Nephron progenitor cell (in vitro differentiated cells): ENCODE measurements around the gene FCER2.

Experiments
- DNase-seq: peaks from one replicate; pipeline ENCODE4 v3.0.0; 2021
- H3K27ac Mint-ChIP-seq: 2 replicates; pipeline ENCODE4 v1.8.0; 2021; ENCODE audit warnings: mild to moderate bottlenecking, moderate library complexity, mixed read lengths
- H3K27me3 Mint-ChIP-seq: 2 replicates; pipeline ENCODE4 v1.8.0; 2021; ENCODE audit warnings: mild to moderate bottlenecking, low read depth, mixed read lengths; ENCODE audit not compliant: poor library complexity
- H3K36me3 Mint-ChIP-seq: 2 replicates; pipeline ENCODE4 v1.8.0; 2021; ENCODE audit warnings: low read depth, mixed read lengths
- H3K4me1 Mint-ChIP-seq: 2 replicates; pipeline ENCODE4 v1.8.0; 2021; ENCODE audit warnings: mixed read lengths
- H3K4me3 Mint-ChIP-seq: 2 replicates; pipeline ENCODE4 v1.8.0; 2021; ENCODE audit warnings: mild to moderate bottlenecking, moderate library complexity, mixed read lengths
- H3K9me3 Mint-ChIP-seq: 2 replicates; pipeline ENCODE4 v1.8.0; 2021; ENCODE audit warnings: mild to moderate bottlenecking, moderate library complexity, mixed read lengths
- TF ChIP-seq, protein P1 (sequence below): fragments of 200-600 bp; sonication (generic); IDR thresholded peaks from 2 replicates; pipeline ENCODE4 v1.5.0; 2021; ENCODE audit warnings: antibody characterized with exemption

The FCER2 gene

DNA sequence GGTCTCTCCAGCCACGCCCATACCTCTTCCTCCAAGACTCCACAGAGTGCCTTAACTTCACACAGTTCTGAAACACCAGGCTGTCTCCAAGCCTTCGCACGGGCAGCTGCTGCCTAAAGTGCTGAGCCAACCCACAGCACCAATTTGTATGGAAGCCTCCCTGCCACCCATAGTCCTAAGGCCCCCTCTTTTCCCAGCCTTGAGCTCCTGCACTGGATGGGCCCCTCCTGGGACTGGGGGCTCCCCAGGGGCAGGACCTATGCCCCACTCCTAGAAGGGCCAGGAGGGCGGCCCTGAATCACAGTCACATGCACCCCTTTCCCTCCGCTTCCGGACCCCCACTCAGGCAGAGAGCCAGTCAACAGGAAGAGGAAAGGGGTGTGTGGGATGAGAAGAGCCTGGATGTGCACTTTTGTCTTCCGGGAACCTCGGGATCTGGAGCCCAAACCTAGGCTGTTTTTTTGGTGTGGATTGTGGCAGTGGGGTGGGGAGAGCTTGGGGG, 5.1 kb upstream of the FCER2 start:
- TF ChIP-seq, protein P1, sequence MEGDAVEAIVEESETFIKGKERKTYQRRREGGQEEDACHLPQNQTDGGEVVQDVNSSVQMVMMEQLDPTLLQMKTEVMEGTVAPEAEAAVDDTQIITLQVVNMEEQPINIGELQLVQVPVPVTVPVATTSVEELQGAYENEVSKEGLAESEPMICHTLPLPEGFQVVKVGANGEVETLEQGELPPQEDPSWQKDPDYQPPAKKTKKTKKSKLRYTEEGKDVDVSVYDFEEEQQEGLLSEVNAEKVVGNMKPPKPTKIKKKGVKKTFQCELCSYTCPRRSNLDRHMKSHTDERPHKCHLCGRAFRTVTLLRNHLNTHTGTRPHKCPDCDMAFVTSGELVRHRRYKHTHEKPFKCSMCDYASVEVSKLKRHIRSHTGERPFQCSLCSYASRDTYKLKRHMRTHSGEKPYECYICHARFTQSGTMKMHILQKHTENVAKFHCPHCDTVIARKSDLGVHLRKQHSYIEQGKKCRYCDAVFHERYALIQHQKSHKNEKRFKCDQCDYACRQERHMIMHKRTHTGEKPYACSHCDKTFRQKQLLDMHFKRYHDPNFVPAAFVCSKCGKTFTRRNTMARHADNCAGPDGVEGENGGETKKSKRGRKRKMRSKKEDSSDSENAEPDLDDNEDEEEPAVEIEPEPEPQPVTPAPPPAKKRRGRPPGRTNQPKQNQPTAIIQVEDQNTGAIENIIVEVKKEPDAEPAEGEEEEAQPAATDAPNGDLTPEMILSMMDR = no peak
- H3K27ac Mint-ChIP-seq = no peak overlapping the region
- no peak overlapping the region for H3K4me3 Mint-ChIP-seq
- peaks cover 35% of the 10 kb centered on the region for H3K27me3 Mint-ChIP-seq
- no peak for DNase-seq
- H3K36me3 Mint-ChIP-seq = no peaks in the 10 kb centered on the region
- H3K9me3 Mint-ChIP-seq = no peaks in the 10 kb centered on the region
- no peaks in the 10 kb centered on the region for H3K4me1 Mint-ChIP-seq

DNA sequence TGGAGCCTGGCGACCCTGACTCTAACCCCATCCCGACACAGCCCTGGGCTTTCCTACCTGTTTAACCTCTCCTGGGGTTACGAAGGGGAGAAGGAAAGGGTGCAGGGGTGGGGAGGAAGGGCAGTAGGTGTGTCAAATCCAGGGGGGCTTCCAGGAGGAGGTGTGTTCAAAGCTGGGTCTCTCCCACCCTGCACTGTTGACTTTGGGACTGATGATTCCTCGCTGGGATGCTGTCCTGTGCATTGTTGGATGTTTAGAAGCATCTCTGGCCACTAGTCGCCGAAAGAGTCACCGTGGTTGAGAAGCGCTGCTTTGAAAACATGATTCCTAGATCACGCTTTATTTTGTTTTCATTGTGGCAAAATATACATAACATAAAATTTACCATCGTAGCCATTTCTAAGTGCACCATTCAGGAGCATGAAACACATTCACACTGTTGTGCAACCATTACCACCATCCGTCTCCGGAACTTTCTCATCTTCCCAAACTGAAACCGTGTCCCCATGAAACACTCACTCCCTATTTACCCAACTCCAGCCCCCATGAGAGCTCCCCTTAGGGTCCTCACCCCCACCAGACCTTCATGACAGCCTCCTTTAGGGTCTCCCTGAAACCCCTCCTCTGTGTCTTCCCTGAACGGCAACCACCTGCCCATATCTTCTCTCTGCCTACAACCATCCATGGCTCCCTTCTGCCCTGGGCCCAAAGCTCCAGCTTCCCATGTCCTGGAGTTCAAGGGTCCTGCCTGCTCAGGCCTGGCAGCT, 4.4 kb upstream of the FCER2 start:
- no peak for DNase-seq
- Mint-ChIP-seq H3K36me3 (no peaks in the 10 kb centered on the region), H3K4me1 (no peaks in the 10 kb centered on the region), H3K27ac (peak overlapping the region; percentile 62), H3K27me3 (peaks cover 36% of the 10 kb centered on the region), H3K4me3 (no peak overlapping the region), H3K9me3 (no peaks in the 10 kb centered on the region)
- TF ChIP-seq, protein P1 = no peak

DNA sequence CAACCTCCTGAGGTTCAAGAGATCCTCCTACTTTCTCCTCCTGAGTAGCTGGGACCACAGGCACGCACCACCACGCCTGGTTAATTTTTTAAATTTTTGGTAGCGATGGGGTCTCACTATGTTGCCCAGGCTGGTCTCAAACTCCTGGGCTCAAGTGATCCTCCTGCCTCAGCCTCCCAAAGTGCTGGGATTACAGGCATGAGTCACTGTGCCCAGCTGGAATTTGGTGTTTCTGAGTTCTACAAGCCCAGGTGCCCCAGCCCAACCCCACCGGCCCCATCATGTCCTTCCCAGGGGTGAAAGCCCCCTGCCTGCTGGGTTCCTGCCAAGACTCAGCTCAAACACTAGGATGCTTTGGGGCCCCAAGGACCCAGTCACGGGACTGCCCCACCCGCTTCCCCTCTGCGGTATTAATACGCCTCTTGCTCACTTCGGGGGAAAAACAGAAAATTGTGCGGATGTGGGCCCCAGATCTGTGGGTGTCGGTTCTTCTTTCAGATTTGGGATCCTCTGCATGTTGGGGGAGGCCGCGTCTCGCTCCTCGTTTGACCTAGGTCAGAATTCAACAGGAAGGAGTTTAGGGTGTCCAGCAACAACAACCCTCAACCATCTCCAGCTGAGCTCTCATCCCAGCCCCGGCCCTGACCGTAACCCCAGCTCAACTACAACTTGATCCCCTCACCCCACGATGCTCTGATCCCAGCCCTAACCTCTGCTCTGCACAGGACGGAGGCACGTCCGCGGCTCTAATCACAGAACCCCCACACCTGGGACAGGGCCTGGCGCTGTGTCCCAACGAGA, 3.7 kb upstream of the FCER2 start:
- TF ChIP-seq, protein P1 = no peak
- H3K27ac Mint-ChIP-seq = no peak overlapping the region
- DNase-seq = no peak
- H3K36me3 Mint-ChIP-seq = no peaks in the 10 kb centered on the region
- no peak overlapping the region for H3K4me3 Mint-ChIP-seq
- no peaks in the 10 kb centered on the region for H3K4me1 Mint-ChIP-seq
- H3K27me3 Mint-ChIP-seq = peaks cover 39% of the 10 kb centered on the region
- H3K9me3 Mint-ChIP-seq = no peaks in the 10 kb centered on the region

DNA sequence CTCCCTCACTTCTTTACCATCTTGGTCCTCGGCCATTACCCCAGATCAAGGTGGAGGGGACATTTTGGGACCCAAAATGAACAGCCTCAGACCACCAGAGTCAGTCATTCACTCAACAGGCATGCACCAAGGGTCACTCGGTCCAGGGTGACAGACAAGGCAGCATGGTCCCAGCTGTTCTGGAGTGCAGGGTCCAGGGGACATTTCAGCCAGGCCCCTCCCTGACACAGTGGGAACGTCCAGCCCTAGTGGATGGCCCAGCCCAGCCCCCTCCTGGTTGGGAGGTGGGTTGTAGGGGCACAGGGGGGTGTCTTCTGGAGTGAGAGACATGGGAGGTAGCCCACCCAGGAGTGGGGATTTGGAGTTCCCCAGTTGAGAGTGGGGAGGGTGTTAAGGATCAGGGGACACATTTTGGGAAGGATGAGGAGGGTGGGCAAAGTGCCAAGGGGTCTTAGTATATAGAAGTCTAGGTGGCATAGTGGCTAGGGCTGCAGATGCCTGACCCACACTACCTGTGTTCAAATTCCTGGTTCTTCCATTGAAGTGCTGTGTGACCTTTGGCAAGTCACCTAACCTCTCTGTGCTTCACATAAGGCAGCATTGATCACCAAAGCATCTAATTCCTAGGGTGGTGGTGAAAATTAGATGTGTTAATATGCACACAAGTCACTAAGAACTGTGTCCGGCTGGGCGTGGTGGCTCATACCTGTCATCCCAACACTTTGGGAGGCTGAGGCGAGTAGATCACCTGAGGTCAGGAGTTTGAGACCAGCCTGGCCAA, 2.5 kb upstream of the FCER2 start:
- Mint-ChIP-seq H3K27ac (no peak overlapping the region), H3K9me3 (no peaks in the 10 kb centered on the region), H3K36me3 (no peaks in the 10 kb centered on the region), H3K4me1 (no peaks in the 10 kb centered on the region), H3K4me3 (no peak overlapping the region), H3K27me3 (peaks cover 46% of the 10 kb centered on the region)
- DNase-seq = no peak
- TF ChIP-seq, protein P1 = no peak

DNA sequence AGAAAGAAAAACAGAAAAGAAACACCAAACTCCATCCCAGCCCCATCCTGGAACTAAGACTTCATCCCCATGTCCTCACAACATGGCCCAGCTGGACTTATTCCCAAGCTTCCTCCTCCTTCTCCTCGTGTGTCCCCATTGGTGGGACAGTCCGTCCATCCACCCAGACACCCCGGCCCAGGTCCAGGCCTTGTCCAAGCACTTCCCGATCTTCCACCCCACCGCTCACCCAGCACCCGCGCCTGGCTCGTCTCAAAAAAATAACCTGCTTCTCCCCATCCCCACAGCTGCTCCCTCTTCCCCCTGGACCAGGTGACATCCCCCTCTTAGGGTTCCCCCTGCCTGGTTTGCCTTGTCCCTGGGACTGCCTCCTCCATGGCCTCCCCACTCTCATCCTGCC, 1.4 kb upstream of the FCER2 start:
- no peaks in the 10 kb centered on the region for H3K4me1 Mint-ChIP-seq
- TF ChIP-seq, protein P1 = no peak
- no peak for DNase-seq
- no peak overlapping the region for H3K4me3 Mint-ChIP-seq
- peaks cover 53% of the 10 kb centered on the region for H3K27me3 Mint-ChIP-seq
- no peak overlapping the region for H3K27ac Mint-ChIP-seq
- no peaks in the 10 kb centered on the region for H3K9me3 Mint-ChIP-seq
- H3K36me3 Mint-ChIP-seq = no peaks in the 10 kb centered on the region
